HL-60 (cell line): Measurements from ENCODE around the gene PDE6D.

ENCODE experiments used
- DNase-seq, 2 experiments: peaks; one replicate each; pipeline ENCODE4 v3.0.0-alpha.2; 2010 to 2020; ENCODE audit warnings: low read depth in 1 of 2, low spot score in 1 of 2
- H3K27ac ChIP-seq: fragments of 250-450 bp; sonication (Bioruptor Pico); replicated peaks from 2 replicates; pipeline ENCODE4 v1.5.1; 2020; ENCODE audit warnings: mild to moderate bottlenecking, moderate library complexity
- H3K27me3 ChIP-seq: fragments of 250-450 bp; sonication (Bioruptor Pico); 2 replicates; pipeline ENCODE4 v1.5.1; 2021; ENCODE audit warnings: mild to moderate bottlenecking, moderate library complexity; ENCODE audit not compliant: insufficient read depth, poor library complexity, severe bottlenecking
- H3K4me3 ChIP-seq: replicated peaks from 2 replicates; pipeline ENCODE4 v1.5.1; 2011; ENCODE audit warnings: mild to moderate bottlenecking, control low read depth, low read length; ENCODE audit not compliant: insufficient read depth
- GABPA ChIP-seq: IDR thresholded peaks from 2 replicates; pipeline ENCODE4 v1.6.1; 2012; ENCODE audit warnings: low read depth
- POLR2AphosphoS5 ChIP-seq: IDR thresholded peaks from 2 replicates; pipeline ENCODE4 v1.6.1; 2012; ENCODE audit warnings: low read depth
- SPI1 ChIP-seq: IDR thresholded peaks from 2 replicates; pipeline ENCODE4 v1.6.1; 2012; ENCODE audit warnings: low read depth, mild to moderate bottlenecking, borderline replicate concordance

Gene PDE6D

DNA sequence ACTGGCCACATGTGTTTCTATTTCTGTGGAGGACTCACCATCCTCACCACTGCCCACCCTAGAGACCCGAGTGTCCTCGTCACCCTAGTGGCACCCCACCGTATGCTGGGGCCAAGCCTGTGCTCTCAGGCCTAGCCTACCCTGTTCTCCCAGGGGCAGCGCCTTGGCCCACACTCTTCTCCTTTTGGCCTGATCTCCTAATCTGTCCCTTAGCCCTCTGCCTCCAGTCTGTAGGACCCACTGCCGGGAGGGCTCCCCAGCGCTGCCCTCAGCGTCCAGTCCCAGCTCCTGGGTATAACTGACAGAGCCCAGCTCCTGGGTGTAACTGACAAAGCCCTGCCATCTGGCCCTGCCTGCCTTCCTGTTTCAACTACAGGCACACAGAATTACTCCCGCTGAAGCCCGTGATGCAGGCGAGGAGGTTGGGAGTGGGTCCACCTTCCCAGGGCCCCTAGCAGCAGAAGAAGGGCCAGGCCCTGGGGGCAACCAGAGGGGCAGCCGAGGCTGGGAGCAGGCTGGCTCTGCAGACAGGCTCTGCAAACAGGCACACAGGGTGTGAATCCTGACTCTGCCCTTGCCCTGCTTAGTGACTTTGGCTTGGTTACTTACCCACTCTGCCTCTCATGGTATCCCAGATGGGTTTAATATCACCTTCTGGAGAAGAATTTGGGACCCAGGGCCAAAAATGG lies 98.3 kb downstream of the PDE6D start:
- Histone ChIP-seq H3K27ac (peak overlapping the region; percentile 95), H3K4me3 (no peak overlapping the region), H3K27me3 (no peaks in the 10 kb centered on the region)
- peak in 1 of 2 experiments; percentile 72 for DNase-seq
- TF ChIP-seq SPI1 (peak; percentile 34; the same call in 1 of the 2 replicates), POLR2AphosphoS5 (peak; percentile 58; the same call in 1 of the 2 replicates), GABPA (no peak)
